ENCODE measurements around the gene DLG2.

Gene DLG2

GRCh38 chr11:84297570-84297969 is 1329.6 kb downstream of the DLG2 start:
- Histone ChIP-seq H3K27me3 (ENCODE audit: control insufficient read depth in 2 of 2, insufficient read depth in 2 of 2, low read length in 2 of 2) (no peaks in the 10 kb centered on the region), H3K4me1 (ENCODE audit: control insufficient read depth in 2 of 2, insufficient read depth in 2 of 2, low read length in 2 of 2) (no peaks in the 10 kb centered on the region), H3K9me3 (ENCODE audit: control insufficient read depth in 2 of 2, low read length in 2 of 2) (no peaks in the 10 kb centered on the region), H3K27ac (ENCODE audit: low read depth in 2 of 2, low read length in 2 of 2) (no peak overlapping the region), H3K4me3 (ENCODE audit: low read length in 2 of 2) (no peak overlapping the region), H3K9ac (ENCODE audit: low read depth in 1 of 2, low read length in 2 of 2) (no peak overlapping the region), H3K36me3 (ENCODE audit: control insufficient read depth in 2 of 2, insufficient read depth in 2 of 2, low read length in 2 of 2) (no peaks in the 10 kb centered on the region)

- H3K27me3 ChIP-seq (ENCODE audit: control insufficient read depth in 2 of 2, insufficient read depth in 2 of 2, low read length in 2 of 2) = no peaks in the 10 kb centered on the region
- H3K9me3 ChIP-seq (ENCODE audit: control insufficient read depth in 2 of 2, low read length in 2 of 2) = no peaks in the 10 kb centered on the region
- H3K4me1 ChIP-seq (ENCODE audit: control insufficient read depth in 2 of 2, insufficient read depth in 2 of 2, low read length in 2 of 2) = no peaks in the 10 kb centered on the region
- H3K9ac ChIP-seq (ENCODE audit: low read depth in 1 of 2, low read length in 2 of 2) = no peak overlapping the region
- H3K27ac ChIP-seq (ENCODE audit: low read depth in 2 of 2, low read length in 2 of 2) = no peak overlapping the region
- H3K36me3 ChIP-seq (ENCODE audit: control insufficient read depth in 2 of 2, insufficient read depth in 2 of 2, low read length in 2 of 2) = no peaks in the 10 kb centered on the region
- no peak overlapping the region for H3K4me3 ChIP-seq (ENCODE audit: low read length in 2 of 2)
Observed at GRCh38 chr11:84295815-84296214, 1331.3 kb downstream of the DLG2 start.

GRCh38 chr11:84292955-84293354 is 1334.2 kb downstream of the DLG2 start:
- Histone ChIP-seq H3K9me3 (ENCODE audit: control insufficient read depth in 2 of 2, low read length in 2 of 2) (no peaks in the 10 kb centered on the region), H3K9ac (ENCODE audit: low read depth in 1 of 2, low read length in 2 of 2) (no peak overlapping the region), H3K36me3 (ENCODE audit: control insufficient read depth in 2 of 2, insufficient read depth in 2 of 2, low read length in 2 of 2) (no peaks in the 10 kb centered on the region), H3K4me3 (ENCODE audit: low read length in 2 of 2) (no peak overlapping the region), H3K4me1 (ENCODE audit: control insufficient read depth in 2 of 2, insufficient read depth in 2 of 2, low read length in 2 of 2) (no peaks in the 10 kb centered on the region), H3K27ac (ENCODE audit: low read depth in 2 of 2, low read length in 2 of 2) (no peak overlapping the region), H3K27me3 (ENCODE audit: control insufficient read depth in 2 of 2, insufficient read depth in 2 of 2, low read length in 2 of 2) (no peaks in the 10 kb centered on the region)

- no peak overlapping the region for H3K27ac ChIP-seq (ENCODE audit: low read depth in 2 of 2, low read length in 2 of 2)
- no peaks in the 10 kb centered on the region for H3K9me3 ChIP-seq (ENCODE audit: control insufficient read depth in 2 of 2, low read length in 2 of 2)
- no peak overlapping the region for H3K9ac ChIP-seq (ENCODE audit: low read depth in 1 of 2, low read length in 2 of 2)
- H3K27me3 ChIP-seq (ENCODE audit: control insufficient read depth in 2 of 2, insufficient read depth in 2 of 2, low read length in 2 of 2) = no peaks in the 10 kb centered on the region
- H3K4me3 ChIP-seq (ENCODE audit: low read length in 2 of 2) = no peak overlapping the region
- H3K36me3 ChIP-seq (ENCODE audit: control insufficient read depth in 2 of 2, insufficient read depth in 2 of 2, low read length in 2 of 2) = no peaks in the 10 kb centered on the region
- no peaks in the 10 kb centered on the region for H3K4me1 ChIP-seq (ENCODE audit: control insufficient read depth in 2 of 2, insufficient read depth in 2 of 2, low read length in 2 of 2)
Observed at GRCh38 chr11:84292006-84292405, 1335.1 kb downstream of the DLG2 start.

GRCh38 chr11:84290647-84291046 is 1336.5 kb downstream of the DLG2 start:
- no peak overlapping the region for H3K9ac ChIP-seq (ENCODE audit: low read depth in 1 of 2, low read length in 2 of 2)
- no peaks in the 10 kb centered on the region for H3K36me3 ChIP-seq (ENCODE audit: control insufficient read depth in 2 of 2, insufficient read depth in 2 of 2, low read length in 2 of 2)
- no peak overlapping the region for H3K4me3 ChIP-seq (ENCODE audit: low read length in 2 of 2)
- no peaks in the 10 kb centered on the region for H3K27me3 ChIP-seq (ENCODE audit: control insufficient read depth in 2 of 2, insufficient read depth in 2 of 2, low read length in 2 of 2)
- H3K27ac ChIP-seq (ENCODE audit: low read depth in 2 of 2, low read length in 2 of 2) = no peak overlapping the region
- H3K9me3 ChIP-seq (ENCODE audit: control insufficient read depth in 2 of 2, low read length in 2 of 2) = no peaks in the 10 kb centered on the region
- H3K4me1 ChIP-seq (ENCODE audit: control insufficient read depth in 2 of 2, insufficient read depth in 2 of 2, low read length in 2 of 2) = no peaks in the 10 kb centered on the region

- Histone ChIP-seq H3K36me3 (ENCODE audit: control insufficient read depth in 2 of 2, insufficient read depth in 2 of 2, low read length in 2 of 2) (no peaks in the 10 kb centered on the region), H3K27ac (ENCODE audit: low read depth in 2 of 2, low read length in 2 of 2) (no peak overlapping the region), H3K27me3 (ENCODE audit: control insufficient read depth in 2 of 2, insufficient read depth in 2 of 2, low read length in 2 of 2) (no peaks in the 10 kb centered on the region), H3K4me3 (ENCODE audit: low read length in 2 of 2) (no peak overlapping the region), H3K9ac (ENCODE audit: low read depth in 1 of 2, low read length in 2 of 2) (no peak overlapping the region), H3K4me1 (ENCODE audit: control insufficient read depth in 2 of 2, insufficient read depth in 2 of 2, low read length in 2 of 2) (no peaks in the 10 kb centered on the region), H3K9me3 (ENCODE audit: control insufficient read depth in 2 of 2, low read length in 2 of 2) (no peaks in the 10 kb centered on the region)
Observed at GRCh38 chr11:84289381-84289906, 1337.7 kb downstream of the DLG2 start.

- H3K27me3 ChIP-seq (ENCODE audit: control insufficient read depth in 2 of 2, insufficient read depth in 2 of 2, low read length in 2 of 2) = no peaks in the 10 kb centered on the region
- H3K36me3 ChIP-seq (ENCODE audit: control insufficient read depth in 2 of 2, insufficient read depth in 2 of 2, low read length in 2 of 2) = no peaks in the 10 kb centered on the region
- no peak overlapping the region for H3K9ac ChIP-seq (ENCODE audit: low read depth in 1 of 2, low read length in 2 of 2)
- H3K4me3 ChIP-seq (ENCODE audit: low read length in 2 of 2) = no peak overlapping the region
- H3K4me1 ChIP-seq (ENCODE audit: control insufficient read depth in 2 of 2, insufficient read depth in 2 of 2, low read length in 2 of 2) = no peaks in the 10 kb centered on the region
- H3K9me3 ChIP-seq (ENCODE audit: control insufficient read depth in 2 of 2, low read length in 2 of 2) = peaks cover 0 to 3% of the 10 kb centered on the region in 2 donors
- no peak overlapping the region for H3K27ac ChIP-seq (ENCODE audit: low read depth in 2 of 2, low read length in 2 of 2)
Observed at GRCh38 chr11:84273541-84273940, 1353.6 kb downstream of the DLG2 start.

- Histone ChIP-seq H3K9ac (ENCODE audit: low read depth in 1 of 2, low read length in 2 of 2) (no peak overlapping the region), H3K9me3 (ENCODE audit: control insufficient read depth in 2 of 2, low read length in 2 of 2) (peaks cover 0 to 3% of the 10 kb centered on the region in 2 donors), H3K4me1 (ENCODE audit: control insufficient read depth in 2 of 2, insufficient read depth in 2 of 2, low read length in 2 of 2) (no peaks in the 10 kb centered on the region), H3K4me3 (ENCODE audit: low read length in 2 of 2) (no peak overlapping the region), H3K27me3 (ENCODE audit: control insufficient read depth in 2 of 2, insufficient read depth in 2 of 2, low read length in 2 of 2) (no peaks in the 10 kb centered on the region), H3K36me3 (ENCODE audit: control insufficient read depth in 2 of 2, insufficient read depth in 2 of 2, low read length in 2 of 2) (no peaks in the 10 kb centered on the region), H3K27ac (ENCODE audit: low read depth in 2 of 2, low read length in 2 of 2) (no peak overlapping the region)
Observed at GRCh38 chr11:84270466-84270865, 1356.7 kb downstream of the DLG2 start.

- Histone ChIP-seq H3K4me1 (ENCODE audit: control insufficient read depth in 2 of 2, insufficient read depth in 2 of 2, low read length in 2 of 2) (no peaks in the 10 kb centered on the region), H3K27me3 (ENCODE audit: control insufficient read depth in 2 of 2, insufficient read depth in 2 of 2, low read length in 2 of 2) (no peaks in the 10 kb centered on the region), H3K27ac (ENCODE audit: low read depth in 2 of 2, low read length in 2 of 2) (no peak overlapping the region), H3K36me3 (ENCODE audit: control insufficient read depth in 2 of 2, insufficient read depth in 2 of 2, low read length in 2 of 2) (no peaks in the 10 kb centered on the region), H3K9me3 (ENCODE audit: control insufficient read depth in 2 of 2, low read length in 2 of 2) (no peaks in the 10 kb centered on the region), H3K9ac (ENCODE audit: low read depth in 1 of 2, low read length in 2 of 2) (no peak overlapping the region), H3K4me3 (ENCODE audit: low read length in 2 of 2) (no peak overlapping the region)
Observed at GRCh38 chr11:84264066-84264465, 1363.1 kb downstream of the DLG2 start.

- no peak overlapping the region for H3K27ac ChIP-seq (ENCODE audit: low read depth in 2 of 2, low read length in 2 of 2)
- no peak overlapping the region for H3K4me3 ChIP-seq (ENCODE audit: low read length in 2 of 2)
- no peak overlapping the region for H3K9ac ChIP-seq (ENCODE audit: low read depth in 1 of 2, low read length in 2 of 2)
- H3K4me1 ChIP-seq (ENCODE audit: control insufficient read depth in 2 of 2, insufficient read depth in 2 of 2, low read length in 2 of 2) = no peaks in the 10 kb centered on the region
- H3K36me3 ChIP-seq (ENCODE audit: control insufficient read depth in 2 of 2, insufficient read depth in 2 of 2, low read length in 2 of 2) = no peaks in the 10 kb centered on the region
- no peaks in the 10 kb centered on the region for H3K27me3 ChIP-seq (ENCODE audit: control insufficient read depth in 2 of 2, insufficient read depth in 2 of 2, low read length in 2 of 2)
- H3K9me3 ChIP-seq (ENCODE audit: control insufficient read depth in 2 of 2, low read length in 2 of 2) = no peaks in the 10 kb centered on the region
Observed at GRCh38 chr11:84261707-84262106, 1365.4 kb downstream of the DLG2 start.

GRCh38 chr11:84260862-84261261 is 1366.3 kb downstream of the DLG2 start:
- Histone ChIP-seq H3K4me3 (ENCODE audit: low read length in 2 of 2) (no peak overlapping the region), H3K4me1 (ENCODE audit: control insufficient read depth in 2 of 2, insufficient read depth in 2 of 2, low read length in 2 of 2) (no peaks in the 10 kb centered on the region), H3K36me3 (ENCODE audit: control insufficient read depth in 2 of 2, insufficient read depth in 2 of 2, low read length in 2 of 2) (no peaks in the 10 kb centered on the region), H3K9ac (ENCODE audit: low read depth in 1 of 2, low read length in 2 of 2) (no peak overlapping the region), H3K9me3 (ENCODE audit: control insufficient read depth in 2 of 2, low read length in 2 of 2) (no peaks in the 10 kb centered on the region), H3K27me3 (ENCODE audit: control insufficient read depth in 2 of 2, insufficient read depth in 2 of 2, low read length in 2 of 2) (no peaks in the 10 kb centered on the region), H3K27ac (ENCODE audit: low read depth in 2 of 2, low read length in 2 of 2) (no peak overlapping the region)

All from mucosa of rectum (tissue), 2 donors.